ENCODE results near the gene DNAI1. TPM values are rescaled to one million over a fixed set of nuclear protein-coding genes. Genes with fewer than 3 reads are reported as not detected.

Gene DNAI1
- total RNA-seq, 2 donors from 2014 or later: not detected

GRCh38 chr9:34452568-34452967, 6.0 kb upstream of the DNAI1 start:
- intact Hi-C loops (cut with DNase I): no loop called here
- H3K36me3 ChIP-seq: no peaks in the 10 kb centered on the region
- no peaks in the 10 kb centered on the region for H3K4me1 ChIP-seq
- H3K9ac ChIP-seq (ENCODE audit: low read depth in 2 of 2, low read length in 2 of 2): no peak overlapping the region
- no peaks in the 10 kb centered on the region for H3K9me3 ChIP-seq
- no peak for DNase-seq
- H3K27me3 ChIP-seq: no peaks in the 10 kb centered on the region
- TF ChIP-seq CTCF (IDR thresholded peaks at IDR 0.05): no peak
- no peak overlapping the region for H3K4me3 ChIP-seq
- H3K27ac ChIP-seq: no peak overlapping the region

- no peak overlapping the region for H3K4me3 ChIP-seq
- no peak overlapping the region for H3K27ac ChIP-seq
- H3K9me3 ChIP-seq: no peaks in the 10 kb centered on the region
- no peaks in the 10 kb centered on the region for H3K36me3 ChIP-seq
- intact Hi-C loops (cut with DNase I): no loop called here
- no peaks in the 10 kb centered on the region for H3K4me1 ChIP-seq
- no peak overlapping the region for H3K9ac ChIP-seq (ENCODE audit: low read depth in 2 of 2, low read length in 2 of 2)
- H3K27me3 ChIP-seq: no peaks in the 10 kb centered on the region
- no peak for TF ChIP-seq CTCF (IDR thresholded peaks at IDR 0.05)
- DNase-seq: no peak
Observed at GRCh38 chr9:34454571-34455065, 4.0 kb upstream of the DNAI1 start.

GRCh38 chr9:34456151-34456550, 2.5 kb upstream of the DNAI1 start:
- no peak overlapping the region for H3K4me3 ChIP-seq
- no peak for TF ChIP-seq CTCF (IDR thresholded peaks at IDR 0.05)
- H3K9ac ChIP-seq (ENCODE audit: low read depth in 2 of 2, low read length in 2 of 2): no peak overlapping the region
- DNase-seq: no peak
- intact Hi-C loops (cut with DNase I): no loop called here
- no peaks in the 10 kb centered on the region for H3K27me3 ChIP-seq
- H3K4me1 ChIP-seq: no peaks in the 10 kb centered on the region
- no peaks in the 10 kb centered on the region for H3K36me3 ChIP-seq
- no peak overlapping the region for H3K27ac ChIP-seq
- H3K9me3 ChIP-seq: no peaks in the 10 kb centered on the region

GRCh38 chr9:34456746-34457145, 1.9 kb upstream of the DNAI1 start:
- Histone ChIP-seq H3K9ac (ENCODE audit: low read depth in 2 of 2, low read length in 2 of 2) (peak overlapping the region; percentile 78 to 81), H3K36me3 (no peaks in the 10 kb centered on the region), H3K9me3 (no peaks in the 10 kb centered on the region), H3K4me1 (no peaks in the 10 kb centered on the region), H3K27ac (no peak overlapping the region), H3K27me3 (no peaks in the 10 kb centered on the region), H3K4me3 (peak overlapping the region; percentile 72)
- TF ChIP-seq CTCF (IDR thresholded peaks at IDR 0.05): no peak
- intact Hi-C loops (cut with DNase I): no loop called here
- DNase-seq: no peak

GRCh38 chr9:34457266-34458012, 1.2 kb upstream of the DNAI1 start:
- no peak for TF ChIP-seq CTCF (IDR thresholded peaks at IDR 0.05)
- Histone ChIP-seq H3K9me3 (no peaks in the 10 kb centered on the region), H3K36me3 (no peaks in the 10 kb centered on the region), H3K27ac (peak overlapping the region; percentile 6), H3K4me1 (no peaks in the 10 kb centered on the region), H3K9ac (ENCODE audit: low read depth in 2 of 2, low read length in 2 of 2) (peak overlapping the region; percentile 78 to 81), H3K4me3 (peak overlapping the region; percentile 72), H3K27me3 (no peaks in the 10 kb centered on the region)
- peak; percentile 62 for DNase-seq
- intact Hi-C loops (cut with DNase I): no loop called here
